Measurements from ENCODE around the gene FAM98B.

- TF ChIP-seq CTCF (IDR thresholded peaks at IDR 0.05) (no peak), POLR2A (IDR thresholded peaks at IDR 0.05) (no peak)
These were observed 42.2 kb downstream of the FAM98B start for GRCh38 chr15:38496151-38496550.

Data from body of pancreas (tissue), 4 donors.